ENCODE data around the gene SERINC3.

DNA sequence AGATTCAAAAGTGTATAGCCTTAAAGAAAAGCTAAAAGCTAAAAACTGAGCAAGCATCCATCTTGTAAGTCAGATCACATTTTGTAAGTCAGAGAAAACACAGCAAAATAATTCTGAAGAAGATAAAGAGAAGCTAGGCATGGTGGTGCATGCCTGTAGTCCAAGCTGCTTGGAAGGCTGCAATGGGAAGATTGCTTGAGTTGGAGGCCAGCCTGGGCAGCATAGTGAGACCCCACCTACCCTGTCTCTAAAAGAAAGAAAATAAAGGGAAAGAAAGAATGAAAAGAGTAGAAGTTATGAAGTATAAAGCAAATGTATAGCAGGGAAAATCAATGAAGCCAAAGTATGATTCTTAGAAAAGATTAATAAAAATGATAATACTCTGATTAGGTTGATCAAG, 40.0 kb upstream of the SERINC3 start:
- TF ChIP-seq, protein P1, sequence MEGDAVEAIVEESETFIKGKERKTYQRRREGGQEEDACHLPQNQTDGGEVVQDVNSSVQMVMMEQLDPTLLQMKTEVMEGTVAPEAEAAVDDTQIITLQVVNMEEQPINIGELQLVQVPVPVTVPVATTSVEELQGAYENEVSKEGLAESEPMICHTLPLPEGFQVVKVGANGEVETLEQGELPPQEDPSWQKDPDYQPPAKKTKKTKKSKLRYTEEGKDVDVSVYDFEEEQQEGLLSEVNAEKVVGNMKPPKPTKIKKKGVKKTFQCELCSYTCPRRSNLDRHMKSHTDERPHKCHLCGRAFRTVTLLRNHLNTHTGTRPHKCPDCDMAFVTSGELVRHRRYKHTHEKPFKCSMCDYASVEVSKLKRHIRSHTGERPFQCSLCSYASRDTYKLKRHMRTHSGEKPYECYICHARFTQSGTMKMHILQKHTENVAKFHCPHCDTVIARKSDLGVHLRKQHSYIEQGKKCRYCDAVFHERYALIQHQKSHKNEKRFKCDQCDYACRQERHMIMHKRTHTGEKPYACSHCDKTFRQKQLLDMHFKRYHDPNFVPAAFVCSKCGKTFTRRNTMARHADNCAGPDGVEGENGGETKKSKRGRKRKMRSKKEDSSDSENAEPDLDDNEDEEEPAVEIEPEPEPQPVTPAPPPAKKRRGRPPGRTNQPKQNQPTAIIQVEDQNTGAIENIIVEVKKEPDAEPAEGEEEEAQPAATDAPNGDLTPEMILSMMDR (IDR thresholded peaks at IDR 0.05), result no peak
- TF ChIP-seq ZNF671 (CRISPR knock-in tag; IDR thresholded peaks at IDR 0.05), result no peak

Measured in WTC11 (cell line).